ENCODE results near the gene PAQR4. TPM values are rescaled to one million over a fixed set of nuclear protein-coding genes. Genes with fewer than 3 reads are reported as not detected.
A peak's percentile ranks its signal among the peaks of the same experiment; 100 is the strongest.

PAQR4 gene
- total RNA-seq, 3 donors from 2014 or later (not counting 1 experiment from before 2014, with no cell fraction given) = 2.9 to 4.4 (median 3.5) TPM

- peak; percentile 97 for DNase-seq
- H3K4me1 ChIP-seq (ENCODE audit: control insufficient read depth, insufficient read depth, low read length) = peaks cover 27% of the 10 kb centered on the region
- no peaks in the 10 kb centered on the region for H3K27me3 ChIP-seq (ENCODE audit: control insufficient read depth, insufficient read depth, low read length)
- no peaks in the 10 kb centered on the region for H3K9me3 ChIP-seq (ENCODE audit: control insufficient read depth, insufficient read depth, low read length)
- peak; percentile 94 to 96 (median 95) for ATAC-seq
- Mint-ChIP-seq H3K36me3 (no peaks in the 10 kb centered on the region), H3K4me1 (peaks cover 0 to 11% of the 10 kb centered on the region in 2 donors), H3K27me3 (ENCODE audit: low read depth in 2 of 2) (no peaks in the 10 kb centered on the region), H3K27ac (peak within 1 kb of the TSS; percentile 62 to 73), H3K4me3 (peak within 1 kb of the TSS; percentile 86), H3K9me3 (no peaks in the 10 kb centered on the region)
- no peak for TF ChIP-seq CTCF (IDR thresholded peaks at IDR 0.05)
- H3K36me3 ChIP-seq (ENCODE audit: control insufficient read depth, insufficient read depth, low read length) = no peaks in the 10 kb centered on the region
- H3K27ac ChIP-seq (ENCODE audit: low read length) = peak within 1 kb of the TSS; percentile 87
- intact Hi-C loops (cut with micrococcal nuclease) = no loop called here
- 6% methylated on average over 91 of the region's 91 CpGs for WGBS (ENCODE audit: insufficient coverage)
- H3K4me3 ChIP-seq (ENCODE audit: low read length) = peak within 1 kb of the TSS; percentile 97
Measured at GRCh38 chr16:2980227-2981176, 11.4 kb downstream of the PAQR4 start, which contains the start of gene PKMYT1. PKMYT1 (minus strand) TSS chr16:2980446; CDS start chr16:2979657, 789 bp downstream.

- Histone ChIP-seq H3K27me3 (ENCODE audit: control insufficient read depth, insufficient read depth, low read length) (no peaks in the 10 kb centered on the region), H3K36me3 (ENCODE audit: control insufficient read depth, insufficient read depth, low read length) (no peaks in the 10 kb centered on the region), H3K9me3 (ENCODE audit: control insufficient read depth, insufficient read depth, low read length) (no peaks in the 10 kb centered on the region), H3K4me1 (ENCODE audit: control insufficient read depth, insufficient read depth, low read length) (peaks cover 27% of the 10 kb centered on the region), H3K27ac (ENCODE audit: low read length) (no peak overlapping the region), H3K4me3 (ENCODE audit: low read length) (peak overlapping the region; percentile 97)
- Mint-ChIP-seq H3K9me3 (no peaks in the 10 kb centered on the region), H3K4me3 (peak overlapping the region; percentile 86), H3K27ac (peak overlapping the region; percentile 62 to 73), H3K4me1 (peaks cover 0 to 11% of the 10 kb centered on the region in 2 donors), H3K36me3 (no peaks in the 10 kb centered on the region), H3K27me3 (ENCODE audit: low read depth in 2 of 2) (no peaks in the 10 kb centered on the region)
- DNase-seq (no peak), ATAC-seq (no peak)
- TF ChIP-seq CTCF (IDR thresholded peaks at IDR 0.05) = no peak
- intact Hi-C loops (cut with micrococcal nuclease) = no loop called here
- WGBS (ENCODE audit: insufficient coverage) = 84% methylated on average over 31 of the region's 33 CpGs
Measured at GRCh38 chr16:2981177-2981898, 12.2 kb downstream of the PAQR4 start.

GRCh38 chr16:2981899-2982250 is 12.7 kb downstream of the PAQR4 start:
- H3K27me3 Mint-ChIP-seq (ENCODE audit: low read depth in 2 of 2) = no peaks in the 10 kb centered on the region
- peaks cover 0 to 11% of the 10 kb centered on the region in 2 donors for H3K4me1 Mint-ChIP-seq
- intact Hi-C loops (cut with micrococcal nuclease) = no loop called here
- Histone ChIP-seq H3K9me3 (ENCODE audit: control insufficient read depth, insufficient read depth, low read length) (no peaks in the 10 kb centered on the region), H3K4me3 (ENCODE audit: low read length) (no peak overlapping the region), H3K4me1 (ENCODE audit: control insufficient read depth, insufficient read depth, low read length) (peaks cover 27% of the 10 kb centered on the region), H3K36me3 (ENCODE audit: control insufficient read depth, insufficient read depth, low read length) (no peaks in the 10 kb centered on the region), H3K27me3 (ENCODE audit: control insufficient read depth, insufficient read depth, low read length) (no peaks in the 10 kb centered on the region), H3K27ac (ENCODE audit: low read length) (no peak overlapping the region)
- no peaks in the 10 kb centered on the region for H3K9me3 Mint-ChIP-seq
- peak overlapping the region; percentile 86 for H3K4me3 Mint-ChIP-seq
- DNase-seq = no peak
- ATAC-seq = no peak
- no peaks in the 10 kb centered on the region for H3K36me3 Mint-ChIP-seq
- TF ChIP-seq CTCF (IDR thresholded peaks at IDR 0.05) = no peak
- 94% methylated on average over 3 of the region's 4 CpGs for WGBS (ENCODE audit: insufficient coverage)
- H3K27ac Mint-ChIP-seq = peak overlapping the region in 1 of 2 donors; percentile 62

Measured in natural killer cell (primary cell).